ENCODE data around the gene RTTN.

Gene RTTN

DNA sequence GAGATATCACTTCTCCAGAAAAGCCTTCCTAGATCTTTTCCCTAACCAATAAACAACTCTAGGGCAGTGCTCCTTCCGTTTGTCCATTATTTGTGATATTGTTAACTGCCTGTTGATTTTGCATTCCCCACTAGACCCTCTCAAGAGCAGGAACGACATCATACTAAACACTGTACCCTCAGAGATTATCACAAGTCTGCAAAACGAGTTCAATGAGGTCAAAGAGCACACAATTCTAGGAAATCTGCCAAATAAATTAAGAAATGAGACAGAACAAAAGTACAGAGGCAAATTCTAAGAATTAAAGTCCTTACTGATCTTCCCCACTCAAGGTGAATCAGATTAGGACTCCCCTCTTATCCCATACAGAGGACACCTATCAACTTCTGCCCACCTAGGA, 7.6 kb downstream of the RTTN start:
- no peak for DNase-seq (ENCODE audit: low read depth, low spot score)

DNA sequence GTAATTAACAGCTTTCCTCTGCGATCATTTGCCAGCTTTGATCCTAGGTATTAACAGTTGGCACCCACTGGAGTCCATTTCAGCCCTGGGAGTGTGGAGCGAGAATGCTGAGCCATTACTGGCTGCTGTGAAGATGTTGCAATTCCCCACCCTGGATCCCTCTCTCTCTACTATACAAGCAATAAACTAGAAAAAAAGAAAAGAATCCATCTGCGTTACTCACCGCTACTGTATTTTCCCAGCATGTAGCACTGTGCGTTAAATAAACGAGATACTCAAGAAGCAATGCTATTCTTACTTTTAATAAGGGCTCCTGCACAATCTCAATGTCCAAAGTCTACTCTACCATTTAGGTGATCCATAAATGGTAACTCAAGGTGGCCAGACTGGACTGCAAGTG, 8.5 kb downstream of the RTTN start:
- no peak for DNase-seq (ENCODE audit: low read depth, low spot score)

DNA sequence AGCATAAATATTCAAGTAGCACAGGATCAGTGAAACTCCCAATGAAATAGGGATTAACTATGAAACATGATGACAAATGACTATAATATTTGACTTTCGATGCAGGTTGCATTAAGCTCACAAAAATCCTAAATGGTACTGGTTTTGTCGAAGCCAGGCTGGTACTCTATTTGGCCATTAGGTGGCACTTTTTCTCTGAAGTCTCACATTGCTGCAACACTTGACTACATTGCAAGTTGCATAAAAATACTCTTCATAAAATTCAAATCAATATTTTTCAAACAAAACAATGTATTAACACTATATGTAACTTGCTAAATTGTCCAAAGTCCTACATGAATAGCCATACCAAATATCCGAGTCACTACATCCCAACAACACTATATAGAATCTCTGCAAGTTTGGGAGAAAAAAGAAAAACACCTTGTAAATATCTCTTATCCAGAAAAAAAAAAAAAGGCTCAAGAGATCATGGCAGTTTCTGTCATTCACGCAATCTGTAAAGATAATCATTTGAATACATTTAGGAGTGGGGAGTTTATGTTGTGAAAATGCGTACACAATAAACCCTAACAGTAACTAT, 9.5 kb downstream of the RTTN start:
- DNase-seq (ENCODE audit: low read depth, low spot score), result no peak

DNA sequence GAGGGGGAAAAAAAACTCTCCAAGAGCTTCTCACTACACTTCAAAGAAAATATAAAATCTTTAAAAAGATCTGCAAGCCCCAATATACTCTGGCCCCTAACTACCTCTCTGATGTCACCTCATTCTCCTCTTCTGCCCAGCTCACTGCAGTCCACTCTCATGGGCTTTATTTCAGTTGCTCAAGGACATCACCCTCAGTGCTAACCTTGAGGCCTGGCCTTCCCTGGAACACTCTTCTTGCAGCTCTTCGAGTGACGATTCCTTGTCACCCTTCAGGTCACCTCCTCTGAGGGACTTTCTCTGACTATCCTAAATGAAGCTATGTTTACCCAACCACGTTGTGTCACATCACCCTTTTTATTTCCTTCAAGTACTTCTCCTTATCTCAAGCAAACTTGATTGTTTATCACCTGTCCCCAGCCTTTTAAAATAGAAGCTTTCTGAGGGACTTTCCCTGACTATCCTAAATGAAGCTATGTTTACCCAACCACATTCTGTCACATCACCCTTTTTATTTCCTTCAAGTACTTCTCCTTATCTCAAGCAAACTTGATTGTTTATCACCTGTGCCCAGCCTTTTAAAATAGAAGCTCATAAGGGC, 10.4 kb downstream of the RTTN start:
- no peak for DNase-seq (ENCODE audit: low read depth, low spot score)

DNA sequence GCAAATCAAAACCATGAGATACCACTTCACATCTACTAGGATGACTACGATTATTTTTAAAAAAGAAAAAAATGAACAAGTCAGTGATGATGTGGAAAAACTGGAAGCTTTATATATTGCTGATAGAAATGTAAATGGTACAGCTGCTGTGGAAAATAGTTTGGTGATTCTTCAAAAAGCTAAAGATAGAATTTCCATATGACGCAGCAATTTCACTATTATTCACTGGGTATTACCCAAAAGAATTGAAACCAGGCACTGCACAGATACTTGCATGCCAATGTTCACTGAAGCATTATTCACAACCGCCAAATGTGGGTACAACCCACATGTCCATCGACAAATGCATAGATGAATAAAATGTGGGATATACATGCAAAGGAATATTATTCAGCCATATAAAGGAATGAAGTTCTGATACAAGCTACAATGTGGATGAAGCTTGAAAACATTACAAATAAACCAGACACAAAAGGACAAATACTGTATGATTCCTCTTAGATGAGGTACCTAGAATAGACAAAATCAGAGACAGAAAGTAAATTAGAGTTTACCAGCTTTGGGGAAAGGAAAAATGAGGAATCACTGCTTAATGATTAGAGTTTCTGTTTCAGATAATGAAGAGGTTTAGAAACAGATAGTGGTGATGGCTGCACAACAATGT, 11.1 kb downstream of the RTTN start:
- DNase-seq (ENCODE audit: low read depth, low spot score), result no peak

DNA sequence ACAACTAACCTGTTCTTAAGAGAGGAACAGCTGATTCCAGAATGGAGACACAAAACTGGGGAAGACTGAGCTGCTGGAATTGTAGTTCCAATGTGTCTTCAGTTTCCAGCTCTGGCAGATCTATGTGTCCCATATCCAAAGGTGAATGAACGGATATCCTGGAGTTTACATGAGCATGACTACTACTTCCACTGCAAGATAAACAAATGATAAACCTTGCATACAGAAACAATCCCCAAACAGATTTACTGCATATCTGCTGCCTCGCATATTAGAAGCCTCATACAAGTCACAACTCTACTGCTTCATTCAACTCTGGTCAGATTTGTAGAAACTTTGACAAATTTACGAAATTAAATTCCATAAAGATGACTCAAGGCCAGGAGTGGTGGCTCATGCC, 15.0 kb downstream of the RTTN start:
- no peak for DNase-seq (ENCODE audit: low read depth, low spot score)

DNA sequence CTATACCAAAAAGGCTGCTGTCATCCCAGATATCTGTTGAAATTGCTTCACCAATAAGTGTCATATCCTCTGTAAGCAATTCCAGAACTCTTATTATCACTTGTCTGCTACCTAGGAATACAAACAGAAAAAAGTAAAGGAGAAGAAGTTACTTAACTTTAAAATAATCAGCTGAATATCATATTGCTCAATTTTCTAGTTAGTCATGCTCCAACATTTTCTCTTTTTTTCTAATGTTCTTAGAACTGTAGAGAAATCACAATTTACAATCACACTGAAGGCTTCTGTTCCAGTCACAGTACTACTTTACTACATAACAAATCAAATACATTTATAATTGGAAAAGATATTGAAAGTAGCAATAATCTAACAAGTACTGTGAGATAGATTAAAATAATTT, 17.4 kb downstream of the RTTN start:
- no peak for DNase-seq (ENCODE audit: low read depth, low spot score)

DNA sequence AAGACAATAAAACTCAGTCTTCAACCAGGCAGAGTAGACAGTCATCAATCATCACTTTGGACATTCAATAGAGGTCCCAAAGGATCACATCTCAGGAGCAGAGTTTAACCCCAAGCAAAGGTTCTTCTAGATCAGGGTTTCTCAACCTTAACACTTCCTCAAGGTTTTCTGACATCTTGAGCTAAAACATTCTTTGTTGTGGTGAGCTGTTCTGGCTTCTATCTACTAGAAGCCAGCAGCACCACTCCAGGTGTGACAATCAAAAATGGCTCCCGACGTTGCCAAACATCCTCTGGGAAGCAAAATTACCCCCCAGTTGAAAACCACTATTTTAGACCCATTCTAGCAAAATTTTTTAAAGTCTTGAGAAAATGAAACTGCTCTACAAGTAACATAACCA, 22.0 kb downstream of the RTTN start:
- DNase-seq (ENCODE audit: low read depth, low spot score), result no peak

DNA sequence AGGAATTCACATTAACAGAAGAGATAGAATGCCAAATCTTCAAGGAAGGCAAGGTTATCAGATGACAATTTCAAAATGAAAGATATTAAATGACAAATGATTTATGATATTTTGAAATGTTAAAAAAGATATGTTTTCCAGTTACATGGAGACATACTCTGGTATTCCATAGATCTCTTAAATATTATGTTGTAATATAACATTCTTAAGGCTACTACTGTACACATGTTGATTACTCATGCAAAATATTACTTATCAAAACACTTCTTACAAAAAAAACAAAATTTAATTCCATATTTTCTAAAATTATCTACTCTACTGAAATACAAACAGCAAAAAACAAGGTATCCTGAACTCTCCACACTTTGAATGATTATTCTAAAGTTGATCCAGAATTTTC, 22.9 kb downstream of the RTTN start:
- no peak for DNase-seq (ENCODE audit: low read depth, low spot score)

DNA sequence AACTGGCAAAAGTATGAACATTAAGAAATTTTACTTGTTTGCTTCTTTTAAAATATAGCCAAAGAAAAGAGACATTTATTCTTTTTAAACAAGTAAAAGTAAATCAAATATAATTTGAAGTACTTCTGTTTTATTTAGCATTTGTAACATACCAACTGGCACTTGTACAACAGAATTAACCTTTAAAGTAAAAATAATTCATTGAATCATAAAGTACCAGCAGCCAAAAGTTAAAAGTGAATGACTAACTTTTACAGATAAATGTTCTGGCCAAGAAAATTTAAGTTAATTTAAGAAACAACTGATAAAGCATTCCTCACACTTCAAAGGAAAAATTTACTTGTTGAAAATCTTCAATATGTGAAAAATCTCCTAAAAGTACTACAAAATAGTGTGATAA, 23.8 kb downstream of the RTTN start:
- DNase-seq (ENCODE audit: low read depth, low spot score), result no peak

DNA sequence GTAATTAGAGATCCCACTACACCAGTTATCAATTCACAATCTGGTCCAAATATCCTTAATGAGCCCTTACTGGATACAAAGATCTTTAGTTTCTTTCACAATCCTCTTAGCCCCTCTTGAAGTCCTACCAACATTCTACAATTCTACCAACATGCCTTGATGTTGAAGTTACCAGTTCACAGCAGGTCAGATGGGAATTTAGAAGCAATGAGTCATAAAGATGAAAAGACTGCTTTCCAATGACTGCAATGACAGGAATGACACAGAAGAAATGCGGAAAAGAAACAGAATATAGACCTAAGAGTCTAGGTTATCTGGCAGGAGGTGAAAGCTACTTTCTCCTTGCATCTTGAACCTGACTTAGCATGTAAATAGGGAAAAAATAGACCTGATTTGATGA, 24.5 kb downstream of the RTTN start:
- no peak for DNase-seq (ENCODE audit: low read depth, low spot score)

DNA sequence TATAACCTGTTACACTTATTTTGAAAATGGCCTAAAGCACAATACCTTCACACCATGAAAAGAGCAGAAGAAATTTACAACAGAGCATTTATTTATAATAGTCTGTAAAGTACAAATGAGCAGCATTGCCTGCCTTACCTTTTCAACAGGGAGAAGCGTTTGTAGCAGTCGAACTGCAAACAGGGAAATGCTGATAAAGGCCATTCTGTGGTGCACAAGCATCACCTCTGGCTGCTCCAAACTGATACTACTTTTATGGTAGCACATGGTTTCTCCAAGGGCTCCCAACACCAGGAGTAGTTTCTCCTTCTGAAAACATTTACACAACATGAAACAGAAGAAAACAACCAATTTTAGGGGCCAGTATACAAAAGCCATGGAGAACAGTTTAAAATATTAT, 28.9 kb downstream of the RTTN start:
- DNase-seq (ENCODE audit: low read depth, low spot score), result no peak

DNA sequence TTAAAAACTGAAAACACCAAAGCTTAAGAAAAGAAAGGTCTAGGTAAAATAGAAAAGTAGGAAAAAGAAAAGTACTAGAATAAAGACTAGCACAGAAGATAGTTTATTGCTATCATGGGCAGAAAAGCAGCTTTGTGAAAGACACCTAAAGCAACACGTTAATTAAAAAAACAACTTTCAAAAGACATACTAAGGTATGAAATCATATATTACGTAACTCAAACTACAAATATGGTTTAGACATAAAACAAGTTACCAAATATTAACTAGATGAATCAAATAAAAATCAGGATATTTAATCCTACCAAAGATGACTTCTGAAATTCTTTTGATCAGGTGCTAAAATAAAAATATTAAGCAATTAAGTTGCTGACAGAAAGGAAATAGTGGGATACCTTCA, 30.3 kb downstream of the RTTN start:
- DNase-seq (ENCODE audit: low read depth, low spot score), result no peak

DNA sequence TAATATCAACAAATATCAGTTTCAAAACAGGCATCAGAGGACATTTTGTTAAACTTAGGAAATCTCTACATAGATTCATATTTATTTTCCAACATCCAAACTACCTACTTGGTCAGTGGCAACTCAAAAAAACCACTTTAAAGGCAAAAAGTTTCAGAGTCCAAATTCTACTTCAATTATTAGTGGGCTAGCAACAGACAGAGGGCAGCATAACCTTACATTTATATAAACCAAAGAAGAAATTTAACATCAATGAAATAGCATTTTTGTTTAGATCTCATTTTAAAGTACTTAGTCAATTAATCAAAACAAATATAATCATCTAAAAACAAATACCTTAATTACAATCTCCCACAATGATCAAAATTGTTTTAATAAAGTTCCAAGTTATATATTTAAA, 33.3 kb downstream of the RTTN start:
- DNase-seq (ENCODE audit: low read depth, low spot score), result no peak

DNA sequence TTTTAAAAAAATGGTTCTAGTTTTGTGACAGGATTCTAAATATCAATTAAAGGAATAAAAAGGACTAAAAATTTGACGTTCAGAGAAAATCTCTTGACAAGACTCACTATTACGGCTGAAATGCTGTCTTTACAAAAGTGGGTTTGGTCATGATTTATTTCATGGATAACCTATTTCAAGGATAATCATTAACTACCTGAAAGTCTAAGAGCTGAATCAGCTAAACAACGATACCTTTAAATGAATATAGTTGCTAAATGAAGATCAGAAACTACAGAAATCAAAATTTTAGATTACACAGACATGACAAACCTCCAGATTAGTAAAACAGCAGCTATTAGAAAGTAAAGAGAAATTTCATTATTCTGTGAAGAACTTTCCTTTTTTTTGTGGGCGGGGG, 35.7 kb downstream of the RTTN start:
- DNase-seq (ENCODE audit: low read depth, low spot score), result no peak

DNA sequence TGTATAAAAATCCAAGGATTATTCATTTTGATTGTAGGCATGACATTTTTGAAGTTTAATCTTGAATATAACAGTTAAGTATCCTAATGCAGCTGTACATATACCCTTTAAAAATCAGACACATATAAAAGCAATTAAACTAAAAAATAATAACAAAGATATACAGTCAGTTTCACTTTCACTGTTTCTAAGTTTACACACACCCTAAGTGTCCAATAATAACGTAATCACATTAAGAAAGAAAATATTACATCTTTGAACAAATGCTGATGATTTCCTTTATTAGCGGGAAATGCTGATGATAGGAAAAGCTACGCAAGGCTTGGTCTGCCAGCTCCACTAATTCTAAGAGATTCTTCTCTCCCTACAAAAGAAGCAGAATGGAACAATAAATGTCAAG, 38.8 kb downstream of the RTTN start:
- no peak for DNase-seq (ENCODE audit: low read depth, low spot score)

DNA sequence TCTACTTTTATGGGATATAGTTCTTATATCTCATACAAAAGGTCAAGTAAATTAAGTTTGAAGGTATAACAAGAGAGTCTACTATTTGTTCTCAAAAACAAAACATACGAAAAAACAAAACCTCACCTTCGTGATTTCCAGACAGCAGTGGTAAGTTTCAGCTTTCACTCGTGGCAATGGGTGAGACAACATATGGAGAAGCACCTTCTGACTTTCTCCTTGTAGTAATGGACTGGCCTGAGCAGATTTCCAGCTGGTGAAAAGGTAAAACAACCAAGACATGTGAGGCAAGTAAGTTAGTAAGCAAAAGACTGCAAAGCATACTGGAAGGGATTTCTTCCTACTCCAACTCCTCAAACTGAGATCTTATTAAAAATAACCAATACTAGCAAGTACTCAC, 39.6 kb downstream of the RTTN start:
- no peak for DNase-seq (ENCODE audit: low read depth, low spot score)

DNA sequence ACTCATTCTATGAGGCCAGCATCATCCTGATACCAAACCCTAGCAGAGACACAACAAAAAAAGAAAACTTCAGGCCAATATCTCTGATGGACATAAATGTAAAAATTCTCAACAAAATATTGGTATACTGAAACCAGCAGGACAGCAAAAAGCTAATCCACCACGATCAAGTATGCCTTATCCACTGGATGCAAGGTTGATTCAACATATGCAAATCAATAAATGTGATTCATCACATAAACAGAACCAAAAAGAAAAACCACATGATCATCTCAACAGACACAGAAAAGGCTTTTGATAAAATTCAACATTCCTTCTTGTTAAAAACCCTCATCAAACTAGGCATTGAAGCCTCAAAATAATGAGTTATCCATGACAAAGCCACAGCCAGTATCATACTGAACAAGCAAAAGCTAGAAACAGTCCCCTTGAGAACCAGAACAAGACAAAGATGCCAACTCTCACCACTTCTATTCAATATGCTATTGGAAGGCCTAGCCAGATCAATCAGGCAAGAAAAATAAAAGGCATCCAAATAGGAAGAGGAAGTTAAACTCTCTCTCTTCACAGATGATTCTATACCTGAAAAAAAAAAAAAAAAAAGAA, 45.3 kb downstream of the RTTN start:
- no peak for DNase-seq (ENCODE audit: low read depth, low spot score)

DNA sequence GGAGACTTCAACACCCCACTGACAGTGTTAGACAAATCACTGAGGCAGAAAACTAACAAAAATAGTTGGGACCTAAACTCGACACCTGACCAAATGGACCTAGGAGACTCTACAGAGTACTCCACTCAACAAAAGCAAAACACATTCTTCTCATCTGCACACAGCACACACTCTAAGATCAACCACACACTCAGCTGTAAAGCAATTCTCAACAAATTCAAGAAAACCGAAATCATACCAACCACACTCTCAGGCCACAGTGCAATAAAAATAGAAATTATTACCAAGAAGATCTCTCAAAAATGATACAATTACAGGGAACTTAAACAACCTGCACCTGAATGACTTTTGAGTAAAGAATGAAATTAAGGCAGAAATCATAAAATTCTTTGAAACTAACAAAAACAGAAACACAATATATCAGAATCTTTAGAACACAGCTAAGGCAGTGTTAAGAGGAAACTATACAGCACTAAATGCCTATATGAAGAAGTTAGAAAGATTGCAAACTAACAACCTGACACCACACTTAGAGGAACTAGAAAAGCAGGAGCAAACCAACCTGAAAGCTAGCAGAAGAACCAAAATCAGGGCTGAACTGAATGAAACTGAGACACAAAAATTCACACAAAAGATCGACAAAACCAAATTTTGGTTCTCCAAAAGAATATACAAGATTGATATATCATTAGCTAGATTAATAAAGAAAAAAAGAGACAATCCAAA, 46.3 kb downstream of the RTTN start:
- no peak for DNase-seq (ENCODE audit: low read depth, low spot score)

DNA sequence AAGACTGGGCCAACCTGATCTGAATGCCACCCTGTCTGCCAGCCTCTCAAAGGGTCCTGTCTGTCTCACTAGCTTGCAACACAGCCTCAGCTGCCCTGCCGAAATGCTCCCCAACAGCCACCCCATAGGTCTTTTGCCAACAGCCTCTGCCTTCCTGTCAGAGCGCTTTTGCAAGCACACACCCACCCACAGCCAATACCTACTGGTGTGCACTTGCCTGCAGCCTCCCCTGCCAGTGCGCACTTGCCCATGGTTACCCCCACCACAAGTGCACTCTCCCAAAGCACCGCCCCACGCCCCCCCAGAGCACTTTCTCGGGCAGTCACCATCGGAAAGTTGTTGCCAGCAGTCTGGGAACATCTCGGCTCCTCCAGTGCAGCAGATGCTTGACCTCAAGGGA, 48.6 kb downstream of the RTTN start:
- DNase-seq (ENCODE audit: low read depth, low spot score), result no peak

DNA sequence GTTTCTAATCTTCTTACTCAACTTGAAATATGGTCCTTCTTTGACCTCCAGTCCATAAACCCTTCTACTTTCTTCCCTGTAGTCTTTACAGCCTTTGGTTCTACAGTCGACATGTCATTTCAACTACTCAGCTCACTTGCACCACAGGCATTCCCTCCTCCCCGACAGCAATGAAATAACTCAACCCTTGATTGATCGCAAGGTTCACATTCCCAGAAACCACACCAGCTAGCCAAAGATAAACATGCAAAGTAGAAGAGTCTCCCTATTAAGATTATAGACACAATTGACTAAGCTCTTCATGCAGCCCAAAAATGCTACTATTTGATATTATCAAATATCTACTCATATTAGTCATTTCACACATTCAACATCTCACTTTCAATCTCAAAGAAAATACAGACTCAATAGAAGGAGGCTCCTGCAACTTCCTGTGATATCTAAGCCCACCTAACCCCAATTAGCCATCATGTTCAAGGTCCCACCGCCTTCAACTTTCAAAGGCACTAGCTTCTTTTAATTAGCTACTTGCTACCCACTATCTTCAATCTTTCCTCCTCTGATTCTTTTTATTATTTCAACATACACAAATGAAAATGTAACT, 50.8 kb downstream of the RTTN start:
- no peak for DNase-seq (ENCODE audit: low read depth, low spot score)

DNA sequence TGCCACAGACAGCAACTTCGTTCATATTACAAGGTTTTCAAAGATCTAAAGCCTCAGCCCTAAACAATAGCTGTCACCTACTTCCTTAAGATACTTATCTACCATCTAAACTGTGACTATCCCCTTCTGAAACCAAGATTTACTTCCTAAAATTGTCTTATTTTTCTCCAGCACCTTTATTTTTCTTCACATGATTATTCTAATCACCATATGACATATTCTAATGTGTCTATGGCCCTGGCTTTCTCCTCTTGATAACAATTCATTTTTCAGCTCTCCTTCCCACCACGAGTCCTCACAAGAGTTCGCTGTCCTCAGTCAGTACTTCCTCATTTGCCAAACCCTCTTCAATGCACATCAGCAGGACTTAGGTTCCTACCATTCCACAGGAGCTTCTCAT, 53.9 kb downstream of the RTTN start:
- no peak for DNase-seq (ENCODE audit: low read depth, low spot score)

All from ELF-1 (cell line).